Transverse colon (tissue), 4 donors: ENCODE measurements around the gene CNTNAP2. TPM values are rescaled to one million over a fixed set of nuclear protein-coding genes. Genes with fewer than 3 reads are reported as not detected.

Source experiments
- DNase-seq: peaks from one replicate; pipeline ENCODE4 v3.0.0-alpha.2; 2019
- H3K27ac ChIP-seq, 4 donors: fragments of 200-600 bp; sonication (generic); 2 replicates each; pipeline ENCODE4 v1.5.1; 2016 to 2018; ENCODE audit warnings: inconsistent platforms in 4 of 4
- H3K27me3 ChIP-seq: fragments of 200-600 bp; sonication (generic); 2 replicates; pipeline ENCODE4 v1.5.1; 2017; ENCODE audit warnings: inconsistent platforms
- H3K36me3 ChIP-seq, 4 donors: fragments of 200-600 bp; sonication (generic); 2 replicates each; pipeline ENCODE4 v1.5.1; 2017 to 2019; ENCODE audit warnings: inconsistent platforms in 4 of 4
- H3K4me1 ChIP-seq, 4 donors: fragments of 200-600 bp; sonication (generic); 2 replicates each; pipeline ENCODE4 v1.5.1; 2017 to 2020; ENCODE audit warnings: inconsistent platforms in 4 of 4
- H3K4me3 ChIP-seq, 4 donors: fragments of 200-600 bp; sonication (generic); 1 replicate in 1 of 4; 2 replicates in 3 of 4; pipeline versions ENCODE4 v1.5.1 to v1.6.1; 2017 to 2019; ENCODE audit warnings: inconsistent platforms in 4 of 4
- H3K9me3 ChIP-seq, 2 donors: fragments of 200-600 bp; sonication (generic); 2 replicates each; pipeline ENCODE4 v1.5.1; 2017 to 2019; ENCODE audit warnings: inconsistent platforms in 2 of 2
- EP300 ChIP-seq: sonication (generic); formaldehyde crosslinking; IDR thresholded peaks from one replicate; pipeline ENCODE4 v1.6.1; 2017; ENCODE audit warnings: antibody characterized with exemption, low read depth
- POLR2A ChIP-seq: fragments of 450-650 bp; IDR thresholded peaks from one replicate; pipeline ENCODE4 v1.6.1; 2016; ENCODE audit warnings: antibody characterized with exemption, mild to moderate bottlenecking, moderate library complexity
- POLR2AphosphoS5 ChIP-seq, 3 donors: sonication (generic); formaldehyde crosslinking; IDR thresholded peaks; one replicate each; pipeline ENCODE4 v1.6.1; 2016; ENCODE audit warnings: antibody characterized with exemption in 3 of 3
- WGBS, 2 donors: methylation state at CpG; one replicate each; pipeline ENCODE4 v1.1.5; 2018; ENCODE audit warnings: low coverage in 1 of 2; 5-methylcytosine and 5-hydroxymethylcytosine counted together
- in situ Hi-C, 4 donors: fragments of 200-750 bp; cut with MboI; loops; one replicate each; pipeline versions ENCODE4 v1.15.0 to v1.15.1; 2017; ENCODE audit warnings: low sequenced_read_pairs in 3 of 4, low pct_ligation_motif_present in 1 of 4, low pct_unique_long_range_greater_than_20kb in 1 of 4
- intact Hi-C: fragments of 100-400 bp; cut with DNase I; formaldehyde crosslinking; loops from one replicate; pipeline ENCODE4 v1.15.1; 2023; ENCODE audit warnings: low total_unique reads
- total RNA-seq, 4 donors: library from RNA; depleted of rRNA; stranded (reverse); fragments of >200 nt; gene quantifications; one replicate each; pipeline ENCODE4 v1.1.0, GENCODE V29; 2016
- TF ChIP-seq, protein P1 (sequence below), 5 experiments: fragments of 200-600 bp in 3 of 5; fragments of 450-650 bp in 2 of 5; sonication (generic) in 3 of 5; IDR thresholded peaks; 1 replicate in 2 of 5; 2 replicates in 3 of 5; pipeline ENCODE4 v1.5.1; 2016 to 2017; ENCODE audit warnings: antibody characterized with exemption in 5 of 5, inconsistent platforms in 3 of 5, mild to moderate bottlenecking in 2 of 5, moderate library complexity in 1 of 5

CNTNAP2 gene
- total RNA-seq, 4 donors from 2014 or later: 0.60 to 2.9 (median 2.4) TPM

DNA sequence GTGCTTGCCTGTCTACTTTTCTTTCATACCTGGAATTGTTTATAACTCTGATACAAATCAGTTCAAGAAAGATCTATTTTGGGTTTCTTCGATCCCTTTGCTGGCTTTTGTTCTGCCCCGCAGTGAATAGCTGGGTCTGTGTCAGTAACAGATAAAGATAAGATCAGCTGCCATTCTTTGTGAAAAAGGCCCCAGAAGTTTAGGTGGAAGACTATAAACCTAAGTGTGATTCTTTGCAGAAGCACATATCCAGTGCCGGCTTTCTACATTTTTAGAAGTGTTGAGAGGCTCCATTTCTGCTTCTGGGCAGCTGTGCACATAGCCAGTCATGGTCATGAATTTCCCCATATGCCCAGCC lies 1787.6 kb downstream of the CNTNAP2 start:
- TF ChIP-seq EP300 (no peak), POLR2AphosphoS5 (IDR thresholded peaks at IDR 0.05) (no peak), POLR2A (no peak)
- TF ChIP-seq, protein P1, sequence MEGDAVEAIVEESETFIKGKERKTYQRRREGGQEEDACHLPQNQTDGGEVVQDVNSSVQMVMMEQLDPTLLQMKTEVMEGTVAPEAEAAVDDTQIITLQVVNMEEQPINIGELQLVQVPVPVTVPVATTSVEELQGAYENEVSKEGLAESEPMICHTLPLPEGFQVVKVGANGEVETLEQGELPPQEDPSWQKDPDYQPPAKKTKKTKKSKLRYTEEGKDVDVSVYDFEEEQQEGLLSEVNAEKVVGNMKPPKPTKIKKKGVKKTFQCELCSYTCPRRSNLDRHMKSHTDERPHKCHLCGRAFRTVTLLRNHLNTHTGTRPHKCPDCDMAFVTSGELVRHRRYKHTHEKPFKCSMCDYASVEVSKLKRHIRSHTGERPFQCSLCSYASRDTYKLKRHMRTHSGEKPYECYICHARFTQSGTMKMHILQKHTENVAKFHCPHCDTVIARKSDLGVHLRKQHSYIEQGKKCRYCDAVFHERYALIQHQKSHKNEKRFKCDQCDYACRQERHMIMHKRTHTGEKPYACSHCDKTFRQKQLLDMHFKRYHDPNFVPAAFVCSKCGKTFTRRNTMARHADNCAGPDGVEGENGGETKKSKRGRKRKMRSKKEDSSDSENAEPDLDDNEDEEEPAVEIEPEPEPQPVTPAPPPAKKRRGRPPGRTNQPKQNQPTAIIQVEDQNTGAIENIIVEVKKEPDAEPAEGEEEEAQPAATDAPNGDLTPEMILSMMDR (IDR thresholded peaks at IDR 0.05): no peak
- H3K4me1 ChIP-seq: no peaks in the 10 kb centered on the region
- no peaks in the 10 kb centered on the region for H3K27me3 ChIP-seq
- intact Hi-C loops: no loop called here
- no peak overlapping the region for H3K4me3 ChIP-seq
- WGBS, 2 donors: 59 to 76% methylated on average over 2 to 3 of the region's 3 CpGs
- DNase-seq: no peak
- no peaks in the 10 kb centered on the region for H3K36me3 ChIP-seq
- H3K9me3 ChIP-seq: no peaks in the 10 kb centered on the region
- H3K27ac ChIP-seq: no peak overlapping the region
- in situ Hi-C loops: no loop called here

DNA sequence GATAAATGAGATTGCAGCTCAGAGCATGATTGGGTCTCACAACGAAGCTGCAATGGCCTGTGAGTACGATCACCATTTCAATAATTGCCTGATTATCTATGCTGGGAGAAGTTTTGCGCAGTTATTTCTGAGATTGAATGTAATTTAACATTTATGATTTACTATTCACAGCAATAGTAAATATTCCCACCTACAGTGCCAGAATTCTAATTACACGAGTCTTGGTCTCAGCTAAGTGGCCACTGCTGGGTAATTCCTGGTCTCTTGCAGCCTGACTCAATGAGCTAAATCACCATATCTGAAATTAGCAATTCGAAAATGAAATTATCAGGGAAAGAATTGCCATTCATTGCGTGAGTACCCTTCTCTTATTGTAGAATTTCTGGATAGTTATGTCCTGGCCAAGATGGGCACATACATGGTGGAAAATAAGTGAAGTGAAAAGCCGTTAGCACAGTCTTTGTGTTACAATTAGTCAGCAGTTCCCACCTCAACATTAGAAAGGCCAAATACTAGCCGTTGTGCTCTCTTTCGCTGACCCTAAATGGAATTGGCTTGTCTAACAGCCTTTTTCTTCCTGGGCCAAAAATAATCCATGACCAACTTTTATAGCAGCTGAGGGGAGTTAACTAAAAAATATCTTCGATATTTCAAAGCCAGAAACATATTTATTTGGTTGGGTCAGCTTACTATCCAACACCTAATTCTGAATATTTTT lies 1793.0 kb downstream of the CNTNAP2 start:
- intact Hi-C loops: no loop called here
- no peak for DNase-seq
- Histone ChIP-seq H3K27ac (no peak overlapping the region), H3K9me3 (no peaks in the 10 kb centered on the region), H3K4me3 (no peak overlapping the region), H3K4me1 (peaks cover 0 to 17% (median 11%) of the 10 kb centered on the region in 4 donors), H3K27me3 (no peaks in the 10 kb centered on the region), H3K36me3 (no peaks in the 10 kb centered on the region)
- in situ Hi-C loops: no loop called here
- 80 to 83% methylated on average over 9 to 10 of the region's 10 CpGs for WGBS, 2 donors
- TF ChIP-seq POLR2AphosphoS5 (IDR thresholded peaks at IDR 0.05) (no peak), EP300 (no peak), POLR2A (no peak)
- TF ChIP-seq, protein P1 (IDR thresholded peaks at IDR 0.05): no peak

DNA sequence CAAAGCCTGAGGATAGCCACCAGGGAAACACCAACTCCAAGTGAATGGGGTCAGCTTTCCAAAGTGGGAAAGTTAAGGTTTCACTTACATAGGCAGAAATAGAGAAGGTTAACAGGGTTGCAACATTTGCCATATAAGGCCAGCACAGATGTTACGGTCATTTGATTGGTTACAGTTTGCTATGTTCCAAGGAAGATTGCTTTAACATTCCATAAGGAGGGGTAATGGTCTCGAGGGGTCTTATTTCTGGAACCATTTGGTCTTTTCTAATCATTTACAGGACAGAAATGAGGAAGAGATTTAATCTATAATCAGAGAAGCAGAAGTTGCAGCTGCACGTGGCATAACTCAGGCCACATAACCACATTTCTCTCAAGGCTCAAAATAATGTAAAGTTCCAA lies 1794.6 kb downstream of the CNTNAP2 start:
- intact Hi-C loops (no loop called here), in situ Hi-C loops (no loop called here)
- no peak for TF ChIP-seq POLR2A
- TF ChIP-seq, protein P1 (IDR thresholded peaks at IDR 0.05): no peak
- no peak for TF ChIP-seq EP300
- TF ChIP-seq POLR2AphosphoS5 (IDR thresholded peaks at IDR 0.05): no peak
- 3 to 31% methylated on average over 3 of the region's 3 CpGs for WGBS, 2 donors
- no peaks in the 10 kb centered on the region for H3K9me3 ChIP-seq
- H3K36me3 ChIP-seq: no peaks in the 10 kb centered on the region
- no peak overlapping the region for H3K4me3 ChIP-seq
- no peak for DNase-seq
- H3K4me1 ChIP-seq: peaks cover 0 to 17% (median 11%) of the 10 kb centered on the region in 4 donors
- H3K27me3 ChIP-seq: no peaks in the 10 kb centered on the region
- no peak overlapping the region for H3K27ac ChIP-seq

DNA sequence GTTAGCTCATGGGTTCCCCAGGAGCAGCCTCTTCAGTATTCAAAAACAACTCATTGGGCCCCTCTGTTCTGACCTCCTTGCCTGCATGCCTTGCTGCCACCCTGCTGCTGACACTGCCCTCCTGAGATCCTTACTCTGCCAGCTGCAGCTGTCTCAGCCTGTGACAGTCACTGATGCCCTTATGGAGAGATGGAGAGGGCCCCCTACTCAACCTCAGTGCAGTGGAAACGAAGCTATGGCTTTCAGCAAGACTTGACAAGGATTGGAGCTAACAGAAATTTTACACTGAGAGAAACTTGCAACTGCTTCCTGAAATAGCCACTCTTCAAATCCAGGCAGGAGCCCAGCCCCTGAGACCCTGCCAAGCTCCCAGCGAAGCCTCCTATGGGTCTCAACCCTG lies 1795.7 kb downstream of the CNTNAP2 start:
- Histone ChIP-seq H3K36me3 (no peaks in the 10 kb centered on the region), H3K27me3 (no peaks in the 10 kb centered on the region), H3K27ac (no peak overlapping the region), H3K4me1 (peaks cover 0 to 17% (median 11%) of the 10 kb centered on the region in 4 donors), H3K9me3 (no peaks in the 10 kb centered on the region), H3K4me3 (no peak overlapping the region)
- no peak for TF ChIP-seq EP300
- TF ChIP-seq POLR2A: no peak
- TF ChIP-seq POLR2AphosphoS5 (IDR thresholded peaks at IDR 0.05): no peak
- TF ChIP-seq, protein P1 (IDR thresholded peaks at IDR 0.05): no peak
- 40 to 45% methylated on average over 1 to 2 of the region's 2 CpGs for WGBS, 2 donors
- in situ Hi-C loops (no loop called here), intact Hi-C loops (no loop called here)
- DNase-seq: no peak
